Measurements from ENCODE around the gene ACSL4.
"Not testable (repeated sequence)": the region's sequence is repeated elsewhere in the genome, so short reads cannot be mapped to it uniquely, and the experiment has no call there.

Gene ACSL4

DNA sequence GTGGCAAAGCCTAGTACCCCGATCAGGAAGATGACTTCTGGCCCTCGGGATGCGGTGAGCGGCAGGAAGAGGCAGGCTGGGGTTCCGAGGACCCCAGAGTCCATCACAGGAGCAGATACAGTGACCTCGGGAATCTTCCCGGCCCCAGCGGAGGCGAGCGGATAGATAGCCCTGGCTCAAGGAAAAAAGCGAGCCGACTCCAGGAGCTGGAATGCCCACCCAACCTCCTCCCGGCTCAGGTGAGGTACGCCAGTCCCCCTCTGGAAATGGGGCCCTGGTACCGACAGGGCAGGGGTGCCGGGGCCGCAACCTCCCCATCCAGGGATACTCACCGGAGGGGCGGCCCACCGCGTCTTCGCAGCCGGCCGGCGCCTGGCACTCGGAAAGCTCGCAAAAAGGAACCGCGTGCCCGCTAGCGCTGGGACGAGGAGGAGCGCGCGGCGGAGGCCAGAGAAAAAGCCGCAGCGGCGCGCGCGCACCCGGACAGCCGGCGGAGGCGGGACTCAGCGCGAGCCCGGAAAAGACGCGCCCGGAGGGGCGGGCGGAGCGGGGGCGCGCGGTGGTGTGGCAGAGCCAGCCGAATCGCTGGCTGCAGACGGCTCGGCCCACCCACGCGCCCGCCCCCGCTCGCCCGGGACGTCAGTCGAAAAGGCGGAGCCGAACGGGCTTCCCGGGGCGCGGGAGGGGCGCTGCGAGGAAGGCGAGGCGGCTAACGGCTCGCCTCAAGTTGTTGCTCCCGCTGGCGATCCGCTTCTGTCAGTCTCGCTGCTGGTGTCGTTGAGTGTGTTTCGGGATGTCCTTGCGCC, at the start of gene ACSL4:
Gene ACSL4, minus strand, starts transcription at position 451 of the 806 bp plus-strand sequence. CDS start 49,894 bp downstream, outside the sequence.
- DNase-seq = peak; percentile 92

DNA sequence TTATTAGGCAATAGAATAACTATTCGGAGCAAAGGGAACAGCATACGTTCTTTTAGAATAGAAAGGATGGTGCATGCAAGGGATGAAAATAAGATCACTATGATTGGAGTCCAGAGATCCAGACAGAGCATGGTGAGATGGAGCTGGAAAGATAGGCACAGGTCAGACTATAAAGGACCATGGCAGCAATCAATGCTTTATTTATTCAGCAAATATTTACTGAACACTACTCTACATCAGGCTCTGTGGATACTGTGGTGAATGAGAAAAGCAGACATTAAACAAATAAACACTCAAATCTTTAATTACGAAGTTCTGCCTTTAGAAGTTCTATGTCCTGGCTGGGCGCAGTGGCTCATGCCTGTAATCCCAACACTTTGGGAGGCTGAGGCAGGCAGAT, 44.7 kb upstream of the ACSL4 start:
- no peak for DNase-seq

DNA sequence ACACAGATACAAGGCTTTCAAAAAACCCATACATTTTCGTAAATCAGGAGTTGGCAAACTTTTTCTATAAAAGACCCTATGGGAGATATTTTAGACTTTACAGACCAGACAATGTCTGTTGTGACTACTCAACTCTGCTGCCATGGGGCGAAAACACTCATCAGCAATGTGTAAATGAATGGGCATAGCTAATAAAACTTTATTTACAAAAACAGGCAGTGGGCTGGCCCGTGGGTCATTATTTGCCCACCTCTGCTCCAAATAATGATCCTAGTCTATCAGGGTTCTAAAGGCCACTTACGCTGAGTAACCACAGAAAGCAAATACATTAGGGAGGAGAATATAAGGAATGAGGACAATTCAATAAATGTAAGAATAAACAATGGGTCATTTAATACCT, 43.9 kb upstream of the ACSL4 start:
- no peak for DNase-seq

DNA sequence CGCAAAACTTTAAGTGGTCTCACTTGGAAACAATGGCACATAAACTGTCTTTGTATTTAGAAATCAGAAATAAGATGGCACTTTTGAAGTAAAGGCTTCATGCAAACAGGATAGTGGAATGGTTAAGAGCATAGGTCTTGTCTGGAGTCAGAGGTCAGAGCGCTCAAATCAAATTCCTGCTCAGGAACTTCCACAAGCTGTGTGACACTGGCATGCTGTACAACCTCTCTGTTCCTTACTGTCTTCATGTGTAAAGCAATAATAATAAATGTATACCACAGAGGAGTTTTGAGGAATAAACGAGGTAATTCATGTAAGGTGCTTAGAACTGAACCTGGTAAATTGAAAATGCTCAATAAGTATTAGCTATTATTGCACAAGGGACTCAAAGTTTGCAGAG, 43.4 kb upstream of the ACSL4 start:
- DNase-seq = no peak

DNA sequence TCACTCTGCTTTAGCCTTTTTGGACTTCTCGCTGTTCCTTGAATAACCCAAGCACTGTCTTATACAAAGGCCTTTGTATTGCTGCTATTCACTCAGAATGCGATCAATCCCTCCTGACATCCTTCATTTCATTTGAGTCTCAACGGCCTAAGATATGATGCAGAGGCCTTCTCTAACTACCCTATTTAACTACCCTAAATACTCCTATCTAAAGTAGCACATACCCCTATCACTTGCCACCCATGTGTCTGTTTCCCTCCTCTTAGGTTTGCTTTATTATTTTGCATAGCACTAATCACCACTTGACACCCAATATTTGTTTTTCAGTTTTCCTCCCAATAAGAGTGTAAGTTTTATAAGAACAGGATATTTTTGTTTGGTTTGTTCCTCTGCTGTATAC, 42.3 kb upstream of the ACSL4 start:
- no peak for DNase-seq

DNA sequence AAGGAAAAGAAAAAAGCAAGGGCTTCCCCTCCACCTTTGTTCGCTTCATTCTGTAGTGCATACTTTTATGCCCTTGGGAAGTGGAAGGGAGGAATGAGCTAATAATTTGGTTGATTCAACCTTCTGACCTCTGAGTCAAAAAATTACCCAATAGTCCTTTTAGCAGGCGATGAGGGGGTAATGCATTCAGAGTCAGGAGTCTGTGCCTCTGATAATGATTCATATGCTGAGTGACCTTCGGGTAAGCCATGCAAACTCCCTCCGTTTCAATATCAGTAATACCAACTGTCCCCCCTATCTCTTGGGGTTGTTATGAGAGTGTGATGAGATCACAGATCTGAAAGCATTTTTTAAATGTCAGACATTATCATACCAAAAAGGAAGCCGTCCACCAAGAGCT, 41.6 kb upstream of the ACSL4 start:
- no peak for DNase-seq

DNA sequence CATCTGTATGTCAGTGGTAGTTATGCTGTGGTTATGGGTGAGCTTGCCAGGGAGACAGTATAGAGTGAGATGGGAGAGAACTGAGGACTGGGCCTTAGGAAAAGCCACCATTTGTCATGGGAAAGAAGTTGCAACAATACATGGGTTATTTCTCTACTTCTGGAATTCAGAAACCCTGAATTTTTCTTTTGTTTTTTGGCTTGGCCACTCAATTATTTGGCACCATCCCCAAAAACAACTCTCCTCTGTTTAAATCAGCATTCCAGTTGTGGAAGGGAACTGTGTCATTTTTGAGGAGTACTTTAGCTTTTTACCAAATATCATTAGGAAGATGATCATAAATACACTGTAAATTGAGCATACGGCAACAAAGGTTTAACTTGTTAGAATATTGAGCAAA, 41.1 kb upstream of the ACSL4 start:
- no peak for DNase-seq

DNA sequence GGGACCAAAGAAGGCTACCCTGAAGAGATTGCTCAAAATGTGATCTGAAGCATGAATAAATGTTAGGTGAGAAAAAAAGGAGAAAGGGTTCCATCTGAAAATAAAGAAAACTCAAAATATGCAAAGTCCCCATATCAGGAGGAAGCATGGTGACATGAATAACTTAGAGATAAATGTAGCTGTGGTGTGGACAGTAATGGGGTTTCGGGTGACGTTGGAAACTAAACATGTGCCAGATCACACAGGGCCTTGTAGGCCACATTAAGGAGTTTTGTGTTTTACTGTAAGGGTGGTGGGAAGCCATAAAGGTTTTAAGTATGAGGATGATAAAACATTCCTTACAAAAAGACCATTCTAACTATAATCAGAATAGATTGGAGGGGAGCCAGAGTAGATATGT, 40.3 kb upstream of the ACSL4 start:
- DNase-seq = no peak

DNA sequence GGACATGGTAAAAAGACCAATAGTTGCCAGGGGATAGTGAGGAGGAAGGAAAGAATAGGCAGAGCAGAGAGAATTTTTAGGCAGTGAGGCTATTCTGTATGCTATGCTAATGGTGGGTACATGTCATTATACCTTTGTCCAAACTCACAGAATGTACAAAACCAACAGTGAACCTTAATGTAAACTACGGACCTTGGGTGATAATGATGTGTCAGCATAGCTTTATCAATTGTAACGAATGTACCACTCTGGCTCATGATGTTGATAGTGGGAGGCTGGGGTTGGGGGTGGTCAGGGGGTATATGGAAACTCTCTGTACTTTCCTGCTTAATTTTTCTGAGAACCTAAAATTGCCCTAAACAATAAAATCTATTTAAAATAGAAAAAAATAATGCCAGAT, 37.7 kb upstream of the ACSL4 start:
- DNase-seq = no peak

DNA sequence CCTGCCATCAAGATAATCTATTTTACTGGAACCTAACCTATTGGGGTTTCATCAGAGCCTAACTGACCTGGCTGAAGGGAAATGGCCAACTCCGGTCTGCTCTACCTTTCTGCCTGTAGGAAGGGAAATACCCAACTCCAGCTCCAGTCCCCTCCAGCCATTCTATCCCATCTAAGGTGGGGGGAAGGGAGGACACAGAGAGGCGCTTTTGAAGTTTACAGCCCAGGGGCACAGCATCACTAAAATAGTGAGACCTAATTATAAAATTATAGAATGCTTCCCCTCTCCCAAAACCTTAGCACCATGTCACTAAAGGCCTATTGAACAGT, 27.8 kb upstream of the ACSL4 start:
- DNase-seq = no peak

DNA sequence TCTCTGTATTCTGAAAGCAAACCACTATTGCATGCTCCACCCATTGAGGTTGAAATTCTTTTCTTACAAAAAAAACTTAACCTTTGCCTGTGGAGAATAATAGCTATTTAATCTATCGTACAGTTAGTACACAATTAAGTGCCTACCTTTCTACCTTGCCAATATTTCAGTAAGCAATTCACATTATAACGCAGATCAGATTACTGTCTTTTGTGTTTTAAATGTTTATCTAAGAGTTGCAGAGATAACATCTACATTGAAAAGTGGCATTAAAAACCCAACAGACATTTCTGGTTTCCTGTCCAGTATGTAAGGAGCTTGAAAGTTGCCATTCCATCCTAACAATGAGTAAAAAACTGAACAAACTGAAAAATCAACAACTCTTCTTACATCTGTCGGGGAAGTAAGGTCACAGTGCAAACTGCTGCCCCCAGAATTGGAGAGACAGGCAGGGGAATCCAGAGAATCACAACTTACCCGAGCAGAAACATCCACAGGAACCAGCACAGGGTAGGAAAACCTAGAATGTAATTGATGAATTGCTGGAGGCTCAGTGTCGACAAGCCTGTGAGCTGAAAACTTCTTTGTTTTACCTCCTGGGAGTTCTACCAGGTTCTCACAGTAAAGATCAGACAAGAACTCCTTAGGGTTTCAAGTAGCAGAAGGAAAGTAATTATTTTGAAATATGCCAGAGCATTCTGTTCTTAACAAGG, 27.3 kb upstream of the ACSL4 start:
- no peak for DNase-seq

DNA sequence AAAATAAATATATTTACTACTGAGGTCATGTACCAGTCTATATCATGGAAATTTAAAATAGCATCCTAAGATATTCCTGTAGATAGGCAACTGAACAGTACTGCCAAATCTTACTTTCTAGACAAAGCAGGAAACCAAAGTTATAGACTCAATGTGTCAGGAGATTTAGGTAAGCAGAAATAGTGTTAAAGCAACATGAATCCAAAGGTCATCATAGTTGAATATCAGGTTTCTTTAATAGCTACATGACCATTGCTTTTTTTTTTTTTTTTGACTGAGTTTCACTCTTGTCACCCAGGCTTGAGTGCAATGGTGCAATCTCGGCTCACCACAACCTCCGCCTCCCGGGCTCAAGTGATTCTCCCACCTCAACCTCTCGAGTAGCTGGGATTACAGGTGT, 20.2 kb upstream of the ACSL4 start:
- no peak for DNase-seq

DNA sequence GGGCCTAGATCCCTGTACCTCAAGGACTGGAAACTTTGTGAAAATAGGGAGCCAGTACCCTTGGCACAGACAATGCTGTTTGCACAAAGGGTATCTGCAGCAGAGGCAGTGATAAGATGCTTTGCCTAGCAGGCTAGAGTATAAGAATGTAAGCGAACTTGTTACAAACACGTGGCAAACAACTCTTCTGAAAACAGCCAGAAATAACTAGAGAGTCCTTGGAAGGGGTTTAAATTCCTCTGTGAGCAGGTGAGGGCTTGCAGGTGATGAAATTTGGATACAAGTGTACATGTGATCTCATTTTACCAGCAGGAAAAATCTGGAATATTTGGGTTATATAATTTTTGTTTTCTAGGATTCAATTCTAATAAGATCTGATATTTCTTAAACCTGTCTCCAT, 18.6 kb upstream of the ACSL4 start:
- DNase-seq = no peak

DNA sequence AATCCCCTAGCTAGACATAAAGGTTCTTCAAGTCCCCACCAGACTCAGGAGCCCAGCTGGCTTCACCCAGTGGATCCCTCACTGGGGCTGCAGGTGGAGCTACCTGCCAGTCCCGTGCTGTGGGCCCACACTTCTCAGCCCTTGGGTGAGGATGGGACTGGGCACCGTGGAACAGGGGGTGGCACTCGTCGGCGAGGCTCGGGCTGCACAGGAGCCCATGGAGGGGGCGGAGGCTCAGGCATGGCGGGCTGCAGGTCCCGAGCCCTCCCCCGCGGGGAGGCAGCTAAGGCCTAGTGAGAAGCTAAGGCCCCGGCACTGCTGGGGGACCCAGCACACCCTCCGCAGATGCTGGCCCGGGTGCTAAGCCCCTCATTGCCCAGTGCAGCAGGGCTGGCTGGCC, 16.1 kb upstream of the ACSL4 start:
- no peak for DNase-seq

DNA sequence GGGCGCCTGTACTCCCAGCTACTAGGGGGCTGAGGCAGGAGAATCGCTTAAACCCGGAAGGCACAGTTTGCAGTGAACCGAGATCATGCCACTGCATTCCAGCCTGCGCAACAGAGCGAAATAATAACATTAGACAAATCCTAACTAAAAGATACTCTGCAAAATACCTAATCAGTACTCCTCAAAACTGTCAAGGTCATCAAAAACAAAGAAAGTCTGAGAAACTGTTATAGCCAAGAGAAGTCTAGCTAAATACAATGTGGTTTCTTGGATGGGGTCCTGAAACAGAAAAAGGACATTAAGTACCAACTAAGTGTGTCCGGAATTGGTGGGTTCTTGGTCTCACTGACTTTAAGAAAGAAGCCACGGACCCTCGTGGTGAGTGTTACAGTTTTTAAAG, 14.6 kb upstream of the ACSL4 start:
- no peak for DNase-seq

DNA sequence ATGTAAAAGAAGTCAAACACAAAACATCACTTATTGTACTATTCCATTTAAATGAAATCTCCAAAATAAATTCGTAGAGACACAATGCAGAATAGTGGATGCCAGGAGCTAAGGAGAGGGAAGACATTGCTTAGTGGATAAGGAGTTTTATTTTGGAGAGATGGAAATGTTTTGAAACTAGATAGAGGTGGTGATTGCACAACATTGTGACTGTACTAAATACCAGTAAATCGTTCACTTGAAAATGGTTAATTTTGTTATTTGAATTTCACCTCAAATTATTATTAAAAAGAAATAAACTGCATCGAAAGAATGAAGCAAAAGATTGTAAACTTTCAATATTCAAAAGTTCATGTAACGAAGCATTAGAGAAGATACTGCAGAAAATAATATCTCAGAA, 9.7 kb upstream of the ACSL4 start:
- no peak for DNase-seq

DNA sequence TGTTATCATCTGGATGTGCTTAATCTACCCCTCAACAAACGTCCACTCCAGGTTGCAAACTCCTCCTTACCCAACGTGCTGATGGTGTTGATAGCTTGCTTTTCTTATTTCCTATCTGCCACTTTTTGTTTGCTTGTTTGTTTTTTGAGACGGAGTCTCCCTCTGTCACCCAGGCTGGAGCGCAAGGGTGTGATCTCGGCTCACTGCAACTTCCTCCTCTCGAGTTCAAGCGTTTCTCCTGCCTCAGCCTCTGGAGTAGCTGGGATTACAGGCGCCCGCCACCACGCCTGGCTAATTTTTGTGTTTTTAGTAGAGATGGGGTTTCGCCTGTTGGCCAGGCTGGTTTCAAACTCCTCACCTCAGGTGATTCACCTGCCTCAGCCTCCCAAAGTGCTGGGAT, 7.8 kb upstream of the ACSL4 start:
- not testable (repeated sequence) for DNase-seq

DNA sequence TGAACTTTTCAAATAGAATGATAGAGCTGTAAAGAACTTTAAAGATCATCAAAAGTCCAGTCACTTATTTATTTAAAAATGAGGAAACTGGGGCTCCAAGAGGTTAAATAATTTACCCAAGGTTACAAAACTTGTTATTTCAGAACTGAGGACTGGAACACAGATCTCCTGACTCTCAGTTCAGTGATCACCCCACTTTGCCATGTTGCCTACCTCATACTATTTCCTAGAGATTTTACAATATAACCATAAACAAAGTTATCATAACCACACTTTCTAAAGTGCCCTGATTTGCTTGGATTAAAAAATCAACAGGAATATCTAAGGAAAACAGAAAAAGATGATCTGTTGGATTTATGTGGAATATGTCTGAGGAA, 7.4 kb upstream of the ACSL4 start:
- no peak for DNase-seq

DNA sequence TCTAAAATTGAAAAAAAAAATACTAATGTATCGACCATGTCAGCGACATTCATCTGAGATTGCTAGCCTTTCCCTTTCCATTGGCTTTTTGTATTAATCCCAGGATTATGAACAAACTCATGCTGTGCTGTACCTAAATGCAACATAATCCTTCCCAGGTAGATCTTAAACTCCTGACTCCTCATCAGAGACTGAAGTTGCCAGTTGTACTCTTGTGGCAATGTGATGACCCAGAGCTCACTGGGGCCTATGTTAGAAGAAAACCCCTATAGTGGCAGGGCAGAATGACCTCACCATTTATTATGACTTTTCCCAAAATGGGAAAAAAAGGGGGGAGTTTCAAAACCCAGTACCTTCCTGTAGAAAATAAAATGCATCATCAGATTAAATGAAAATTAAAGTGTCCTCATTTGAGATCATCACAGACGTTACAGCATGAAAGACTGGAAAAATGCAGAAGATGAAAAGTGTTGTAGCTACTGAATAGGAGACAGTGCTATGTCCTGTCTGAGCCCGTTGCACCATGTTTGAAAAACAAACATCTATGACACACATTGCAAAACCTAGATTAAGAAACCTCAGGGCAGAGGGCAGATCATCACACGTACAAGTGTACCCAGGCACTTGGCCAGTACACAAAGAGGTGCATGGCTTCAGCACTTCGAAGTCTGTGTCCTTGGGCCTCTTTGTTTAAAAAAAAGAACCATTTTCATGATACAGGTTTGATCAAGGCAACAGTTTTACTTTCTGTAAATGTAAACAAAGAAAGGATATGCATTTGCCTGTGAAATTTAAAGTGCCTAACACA, 6.8 kb upstream of the ACSL4 start:
- no peak for DNase-seq

DNA sequence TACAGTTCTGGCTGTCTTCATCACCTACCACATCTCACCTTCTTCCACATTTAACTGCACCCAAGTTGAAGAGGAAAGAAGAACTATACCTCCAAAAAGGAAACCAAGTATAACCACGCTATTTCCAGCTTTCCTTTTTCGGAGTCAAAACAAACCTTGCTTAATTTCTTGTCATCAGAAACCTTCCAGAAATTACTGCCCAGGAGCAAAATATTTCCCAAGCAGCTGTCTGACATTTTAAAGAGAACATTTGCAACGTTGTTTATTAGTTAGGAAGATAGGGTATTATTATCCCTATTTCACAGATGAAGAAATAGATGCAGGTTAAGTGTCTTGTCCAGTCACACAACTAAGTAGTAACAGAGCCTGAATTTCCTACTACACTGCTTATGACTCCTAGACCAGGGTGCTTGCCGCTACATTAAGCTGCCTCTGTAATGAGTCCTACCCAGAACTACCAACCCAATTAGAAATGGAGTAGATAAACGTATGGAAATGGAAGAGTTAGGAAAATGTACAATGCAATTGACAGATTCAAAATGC, 2.2 kb upstream of the ACSL4 start:
- DNase-seq = no peak

DNA sequence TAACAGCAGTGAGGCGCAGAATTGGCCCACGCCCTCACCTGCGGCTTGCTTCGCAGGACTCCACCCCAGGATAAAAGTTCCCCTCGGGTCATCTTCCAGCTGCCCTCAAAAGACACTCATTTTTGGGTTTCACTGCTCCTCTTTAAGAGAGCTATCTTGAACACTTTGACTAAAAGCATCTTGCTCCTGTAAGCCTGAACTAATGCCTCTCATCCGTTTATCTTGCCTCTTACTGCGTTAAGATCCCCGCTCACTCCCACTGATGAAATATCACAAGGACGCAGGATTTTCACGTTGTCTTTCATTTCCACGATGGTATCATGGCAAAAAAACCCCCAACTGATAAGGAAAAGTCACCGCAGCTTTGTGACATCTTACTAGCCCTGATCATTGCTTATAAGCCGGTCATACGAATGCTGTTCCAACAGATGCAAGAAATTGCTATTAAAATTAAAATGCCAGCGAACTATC, 591 bp upstream of the ACSL4 start:
- DNase-seq = no peak

DNA sequence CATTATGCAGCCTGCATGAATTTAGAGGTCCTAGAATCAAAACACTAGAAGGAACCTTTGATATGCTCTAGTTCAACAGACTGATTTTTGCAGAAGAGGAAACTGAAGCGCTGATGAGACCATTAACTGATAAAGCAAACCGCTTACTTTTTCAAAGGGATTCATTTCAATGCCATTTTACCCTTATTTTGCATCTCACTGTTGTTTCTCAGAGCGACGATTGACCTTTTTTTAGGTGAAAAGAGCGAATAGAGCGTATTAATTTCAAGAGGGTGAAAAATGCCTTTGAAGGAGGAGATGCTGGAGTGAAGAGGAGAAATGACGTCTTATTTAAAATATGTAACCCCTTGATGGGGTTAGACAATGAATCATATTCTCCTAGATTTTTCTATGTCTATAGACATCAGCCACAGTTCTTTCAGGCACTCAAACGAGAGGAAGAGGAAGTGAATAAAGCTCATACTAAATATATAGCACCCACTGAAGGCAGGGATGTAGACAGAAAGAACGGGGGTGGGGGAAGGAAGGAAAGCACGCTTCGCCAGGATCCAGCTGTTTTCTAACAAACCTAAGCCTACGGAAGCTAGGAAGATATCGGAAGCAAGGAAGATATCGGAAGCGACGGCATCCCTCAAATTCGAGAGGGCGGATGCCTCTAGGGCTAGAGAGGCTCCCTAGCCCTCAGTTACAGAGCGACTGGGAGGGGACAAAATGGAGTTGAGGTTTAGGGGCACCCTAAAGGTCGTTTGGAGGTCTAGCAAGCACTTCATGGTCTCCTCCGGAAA, 848 bp downstream of the ACSL4 start:
- peak; percentile 15 for DNase-seq

DNA sequence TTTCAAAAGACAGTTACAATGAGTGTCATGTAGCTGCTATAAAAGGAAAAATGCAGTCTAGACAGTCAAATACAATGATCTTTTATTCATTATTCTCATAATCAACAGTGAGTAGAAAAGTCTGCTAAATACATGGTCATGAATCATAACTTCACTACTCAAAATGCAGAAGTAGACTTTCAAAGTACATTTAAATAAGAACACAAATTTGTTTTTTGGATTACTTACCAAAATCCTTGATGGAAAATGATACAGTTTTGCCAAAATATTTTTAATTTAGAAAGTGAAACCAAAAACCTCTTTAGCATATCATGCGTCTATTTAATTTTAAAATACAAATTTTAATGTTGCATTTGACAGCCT, 4.9 kb downstream of the ACSL4 start:
- no peak for DNase-seq
